H1 (cell line): ENCODE results near the gene DYNC1LI1. TPM values are rescaled to one million over a fixed set of nuclear protein-coding genes. Genes with fewer than 3 reads are reported as not detected.

ENCODE experiments used
- CTCF ChIA-PET: fragments of 300-600 bp; sonication (Branson Sonifier 250); formaldehyde crosslinking; loops from one replicate; lab custom pipeline; 2021; ENCODE audit not compliant: partially characterized antibody; lab: Charles Lee
- POLR2A ChIA-PET: fragments of 300-600 bp; sonication (Branson Sonifier 250); formaldehyde crosslinking; loops from one replicate; lab custom pipeline; 2021; ENCODE audit warnings: inconsistent platforms; ENCODE audit not compliant: partially characterized antibody; lab: Charles Lee
- DNase-seq, 2 experiments: peaks; one replicate each; pipeline versions ENCODE4 v3.0.0 to v3.0.0-alpha.2; 2010 to 2022; ENCODE audit warnings: low spot score in 2 of 2, low read depth in 1 of 2, mixed read lengths in 1 of 2
- FAIRE-seq: peaks from 2 replicates; lab custom pipeline; 2011; peaks lifted over from hg19 to GRCh38; lab: Jason Lieb, UNC
- H2AFZ ChIP-seq: 2 replicates; pipeline ENCODE4 v1.8.1; 2012; ENCODE audit warnings: low read length, inconsistent platforms
- H2AK5ac ChIP-seq: 2 replicates; pipeline ENCODE4 v1.6.1; 2013; ENCODE audit warnings: low read depth, low read length
- H2BK120ac ChIP-seq: replicated peaks from 2 replicates; pipeline ENCODE3; 2013; ENCODE audit warnings: low read depth, low read length, inconsistent platforms
- H2BK12ac ChIP-seq: 2 replicates; pipeline ENCODE4 v1.6.1; 2013; ENCODE audit warnings: low read depth, low read length
- H2BK15ac ChIP-seq: 2 replicates; pipeline ENCODE4 v1.6.1; 2013; ENCODE audit warnings: low read length
- H2BK20ac ChIP-seq: 2 replicates; pipeline ENCODE4 v1.6.1; 2013; ENCODE audit warnings: low read length
- H2BK5ac ChIP-seq: 2 replicates; pipeline ENCODE4 v1.6.1; 2013; ENCODE audit warnings: low read depth, low read length
- H3K14ac ChIP-seq: 2 replicates; pipeline ENCODE4 v1.6.1; 2013; ENCODE audit warnings: inconsistent platforms; ENCODE audit not compliant: insufficient read length
- H3K18ac ChIP-seq: 2 replicates; pipeline ENCODE4 v1.6.1; 2013; ENCODE audit warnings: low read length; ENCODE audit errors: extremely low read depth
- H3K23ac ChIP-seq: 2 replicates; pipeline ENCODE4 v1.6.1; 2013; ENCODE audit warnings: inconsistent platforms; ENCODE audit not compliant: insufficient read length
- H3K23me2 ChIP-seq: 2 replicates; pipeline ENCODE4 v1.6.1; 2013; ENCODE audit warnings: low read depth, low read length
- H3K27ac ChIP-seq: 2 replicates; pipeline ENCODE4 v1.6.1; 2011; ENCODE audit warnings: low read depth, low read length, inconsistent platforms
- H3K27me3 ChIP-seq, 4 experiments: replicated peaks in 1 of 4; 1 replicate in 1 of 4; 2 replicates in 3 of 4; pipeline versions ENCODE4 v1.6.1 to v1.8.1; 2011 to 2013; ENCODE audit warnings: low read length in 3 of 4, mild to moderate bottlenecking in 3 of 4, inconsistent platforms in 2 of 4, mixed read lengths in 2 of 4, moderate library complexity in 1 of 4; ENCODE audit not compliant: control insufficient read depth in 3 of 4, insufficient read depth in 3 of 4; ENCODE audit errors: extremely low read depth in 1 of 4
- H3K36me3 ChIP-seq, 4 experiments: 2 replicates each; pipeline versions ENCODE4 v1.6.1 to v1.8.1; 2011 to 2013; ENCODE audit warnings: mild to moderate bottlenecking in 4 of 4, low read length in 3 of 4, moderate library complexity in 2 of 4, control low read depth in 1 of 4, inconsistent platforms in 1 of 4; ENCODE audit not compliant: insufficient read depth in 4 of 4, control insufficient read depth in 2 of 4
- H3K4ac ChIP-seq: replicated peaks from 2 replicates; pipeline ENCODE3; 2013; ENCODE audit warnings: low read length, low read depth, mixed read lengths, inconsistent platforms; ENCODE audit not compliant: insufficient read length
- H3K4me1 ChIP-seq, 4 experiments: replicated peaks in 1 of 4; 1 replicate in 1 of 4; 2 replicates in 3 of 4; pipeline versions ENCODE4 v1.6.1 to v1.8.1; 2011 to 2013; ENCODE audit warnings: low read length in 3 of 4, inconsistent platforms in 2 of 4, mixed read lengths in 1 of 4; ENCODE audit not compliant: insufficient read depth in 4 of 4, control insufficient read depth in 3 of 4
- H3K4me2 ChIP-seq, 2 experiments: 2 replicates each; pipeline versions ENCODE4 v1.6.1 to v1.8.1; 2011 to 2013; ENCODE audit warnings: low read depth in 2 of 2, low read length in 2 of 2, control low read depth in 1 of 2, inconsistent platforms in 1 of 2, mild to moderate bottlenecking in 1 of 2; ENCODE audit not compliant: insufficient read depth in 1 of 2
- H3K4me3 ChIP-seq, 4 experiments: fragments of 200-600, 300-600 bp in 1 of 4; sonication (generic), shearing (Covaris generic), sonication (Bioruptor Twin) in 1 of 4; 2 replicates each; pipeline versions ENCODE4 v1.5.1 to v1.8.1; 2011 to 2016; ENCODE audit warnings: low read length in 4 of 4, low read depth in 3 of 4, control low read depth in 2 of 4, inconsistent platforms in 2 of 4, mild to moderate bottlenecking in 2 of 4, mixed read lengths in 1 of 4, moderate library complexity in 1 of 4; ENCODE audit not compliant: insufficient read depth in 2 of 4; ENCODE audit errors: extremely low read depth in 1 of 4
- H3K56ac ChIP-seq: replicated peaks from 2 replicates; pipeline ENCODE3; 2013; ENCODE audit warnings: low read depth, mild to moderate bottlenecking, mixed read lengths, low read length, inconsistent platforms; ENCODE audit not compliant: insufficient read length
- H3K79me1 ChIP-seq: 2 replicates; pipeline ENCODE4 v1.6.1; 2013; ENCODE audit warnings: low read depth, low read length, control low read depth
- H3K79me2 ChIP-seq, 2 experiments: 2 replicates each; pipeline versions ENCODE4 v1.6.1 to v1.8.1; 2012 to 2013; ENCODE audit warnings: low read length in 2 of 2, mild to moderate bottlenecking in 2 of 2, inconsistent platforms in 1 of 2; ENCODE audit not compliant: insufficient read depth in 2 of 2, control insufficient read depth in 1 of 2
- H3K9ac ChIP-seq, 4 experiments: replicated peaks in 1 of 4; 1 replicate in 1 of 4; 2 replicates in 3 of 4; pipeline versions ENCODE4 v1.6.1 to v1.8.1; 2011 to 2013; ENCODE audit warnings: low read depth in 3 of 4, low read length in 3 of 4, control low read depth in 2 of 4, mild to moderate bottlenecking in 2 of 4, moderate library complexity in 2 of 4, inconsistent platforms in 1 of 4; ENCODE audit errors: extremely low read depth in 1 of 4
- H3K9me3 ChIP-seq, 2 experiments: 2 replicates each; pipeline versions ENCODE4 v1.6.1 to v1.8.1; 2012 to 2013; ENCODE audit warnings: mild to moderate bottlenecking in 2 of 2, moderate library complexity in 2 of 2, control low read depth in 1 of 2, inconsistent platforms in 1 of 2, low read depth in 1 of 2, low read length in 1 of 2, mixed read lengths in 1 of 2; ENCODE audit not compliant: insufficient read depth in 2 of 2
- H4K20me1 ChIP-seq, 2 experiments: replicated peaks in 1 of 2; 2 replicates each; pipeline versions ENCODE3 to v1.8.1; 2011 to 2013; ENCODE audit warnings: inconsistent platforms in 2 of 2, low read length in 2 of 2, mild to moderate bottlenecking in 1 of 2; ENCODE audit not compliant: insufficient read depth in 2 of 2, control insufficient read depth in 1 of 2
- H4K5ac ChIP-seq: 2 replicates; pipeline ENCODE4 v1.6.1; 2013; ENCODE audit warnings: low read length, low read depth, mixed read lengths, inconsistent platforms; ENCODE audit not compliant: insufficient read length
- H4K8ac ChIP-seq: 2 replicates; pipeline ENCODE4 v1.8.0; 2013; ENCODE audit warnings: mild to moderate bottlenecking, moderate library complexity, low read length, inconsistent platforms; ENCODE audit not compliant: insufficient read depth; ENCODE audit errors: extremely low read depth
- H4K91ac ChIP-seq: replicated peaks from 2 replicates; pipeline ENCODE3; 2013; ENCODE audit warnings: low read length, mixed read lengths, inconsistent platforms; ENCODE audit not compliant: insufficient read length
- CEBPB ChIP-seq: IDR thresholded peaks from 2 replicates; pipeline ENCODE4 v1.6.1; 2012; ENCODE audit warnings: low read depth, low read length
- SP1 ChIP-seq: IDR thresholded peaks from 2 replicates; pipeline ENCODE4 v1.6.1; 2011; ENCODE audit warnings: low read depth, low read length
- WGBS, 2 experiments: shearing (Covaris generic) in 1 of 2; methylation state at CpG; one replicate each; pipeline versions ENCODE4 v1.1.6 to v1.1.7; 2013 to 2015; ENCODE audit warnings: low lambda C conversion rate in 2 of 2, mixed read lengths in 2 of 2, inconsistent platforms in 1 of 2, low coverage in 1 of 2, missing lambda C conversion rate in 1 of 2; ENCODE audit not compliant: insufficient replicate concordance in 2 of 2, insufficient coverage in 1 of 2, insufficient read length in 1 of 2; ENCODE audit errors: extremely low coverage in 1 of 2, missing lambda C conversion rate in 1 of 2; 5-methylcytosine and 5-hydroxymethylcytosine counted together
- polyA plus RNA-seq, 7 experiments: library from polyadenylated mRNA; depleted of rRNA in 3 of 7; stranded (reverse) in 5 of 7; unstranded in 2 of 7; fragments of >200 nt in 5 of 7; fragments of 200-250 nt in 2 of 7; gene quantifications; 1 replicate in 5 of 7; 2 replicates in 1 of 7; 4 replicates in 1 of 7; pipeline versions ENCODE4 v1.2.1 to v1.2.3, GENCODE V29; 2011 to 2013; ENCODE audit warnings: missing spikeins in 2 of 7, mixed read lengths in 2 of 7
- total RNA-seq: library from RNA; stranded (reverse); fragmentation: NEBNext Ultra II Directional; extraction: Animal tissue kit (Norgen Biotek cat#: 25700); gene quantifications from 2 replicates; pipeline ENCODE4 v1.2.1, GENCODE V29; 2021

Gene DYNC1LI1
- total and polyA plus RNA-seq, 2 of the 8 experiments (the other 6 are each of a cell fraction or from before 2014, with no cell fraction given) = 13.6 to 45.1 TPM

- DNase-seq = no peak
- Histone ChIP-seq H3K23me2 (peaks cover 3% of the 10 kb centered on the region; the same call in 1 of the 2 replicates), H4K91ac (no peak overlapping the region), H3K79me1 (no peaks in the 10 kb centered on the region), H3K9ac (no peak overlapping the region), H3K79me2 (no peaks in the 10 kb centered on the region), H3K56ac (no peak overlapping the region), H2BK20ac (no peak overlapping the region), H2BK12ac (no peak overlapping the region), H3K36me3 (no peaks in the 10 kb centered on the region), H4K20me1 (no peaks in the 10 kb centered on the region), H3K18ac (no peak overlapping the region), H2BK5ac (no peak overlapping the region), H3K4me1 (peaks cover 3 to 17% (median 11%) of the 10 kb centered on the region in 4 experiments; a peak in 6 of 7 replicates), H3K27ac (no peak overlapping the region)
- 83% methylated on average over 4 of the region's 4 CpGs; no CpG with 5 or more reads in 1 of the 2 experiments for WGBS, 2 experiments
- POLR2A ChIA-PET = interaction anchor here (1.1 kb wide), 1 partner anchor 24 kb away, joined by 4 read pairs; no protein-coding TSS in a partner anchor
- TF ChIP-seq CEBPB (0 out of 2 replicates have a peak, but pooled peaks have one; percentile 13), SP1 (no peak)
- TF ChIP-seq, all 59 proteins: peak for 1
- no peak overlapping the region for H3K4me2 ChIP-seq
- no peak for FAIRE-seq
- H3K27me3 ChIP-seq = no peaks in the 10 kb centered on the region; a peak in 2 of 7 replicates
- no peak overlapping the region for H3K4ac ChIP-seq
- no peak overlapping the region for H2BK15ac ChIP-seq
- H4K8ac ChIP-seq = no peak overlapping the region
- H4K5ac ChIP-seq = no peak overlapping the region
- CTCF ChIA-PET = interaction anchor here (0.6 to 1.2 kb wide), 5 partner anchors 9 to 133 kb away, joined by 3 read pairs; no protein-coding TSS in a partner anchor
- no peak overlapping the region for H3K4me3 ChIP-seq
- no peak overlapping the region for H2AFZ ChIP-seq
- no peaks in the 10 kb centered on the region for H3K9me3 ChIP-seq
- H2BK120ac ChIP-seq = no peak overlapping the region
- no peak overlapping the region for H3K23ac ChIP-seq
- no peak overlapping the region for H3K14ac ChIP-seq
- H2AK5ac ChIP-seq = no peak overlapping the region
Observed at GRCh38 chr3:32593903-32594525, 23.4 kb upstream of the DYNC1LI1 start.
